ENCODE measurements around the gene ATAD3A. TPM values are rescaled to one million over a fixed set of nuclear protein-coding genes. Genes with fewer than 3 reads are reported as not detected.

ATAD3A gene
- total and polyA plus RNA-seq, 2 experiments from 2014 or later: 36.5 to 80.3 TPM

DNA sequence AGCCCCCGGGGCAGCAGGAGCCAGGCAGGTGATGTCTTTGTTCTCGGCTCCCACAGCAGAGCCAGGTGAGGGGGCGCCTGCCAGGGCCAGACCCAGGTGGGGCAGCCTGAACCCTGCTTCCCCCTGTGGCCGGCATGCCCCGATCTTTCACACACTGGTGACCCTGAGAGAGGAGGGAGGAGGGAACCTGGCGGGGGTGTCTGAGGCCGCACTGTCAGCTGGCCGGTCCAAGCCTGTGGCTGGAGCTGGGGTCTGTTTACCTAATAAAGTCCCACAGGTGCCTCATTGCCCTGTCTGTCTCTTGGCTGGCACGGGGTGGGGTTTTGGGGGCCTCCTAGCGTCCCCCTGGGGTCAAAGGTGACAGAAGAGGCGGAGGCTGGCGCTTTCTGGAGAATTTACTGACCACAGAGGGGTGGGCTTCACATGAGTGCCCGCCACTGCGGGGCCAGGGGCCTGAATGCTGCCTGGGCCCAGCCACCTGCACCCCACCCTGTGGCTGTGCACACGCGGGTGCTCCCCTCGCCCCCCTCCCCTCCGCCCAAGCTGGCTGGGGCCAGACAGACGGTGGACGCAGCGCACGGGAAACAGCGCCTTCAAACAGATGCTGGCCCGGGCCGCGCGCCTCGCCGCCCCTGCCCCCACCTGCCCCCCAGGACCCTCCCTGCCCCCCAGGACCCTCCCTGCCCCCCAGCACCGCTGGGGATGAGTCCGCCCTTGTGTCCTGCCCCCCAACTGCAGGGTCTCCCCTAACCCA lies 22.6 kb downstream of the ATAD3A start:
- Histone ChIP-seq H4K20me1 (replicated peaks; ENCODE audit: insufficient read depth) (no peaks in the 10 kb centered on the region; the same call in 1 of the 2 replicates), H3K27ac (ENCODE audit: low read depth) (no peak overlapping the region), H3K36me3 (ENCODE audit: insufficient read depth) (no peaks in the 10 kb centered on the region), H3K27me3 (ENCODE audit: insufficient read depth) (no peaks in the 10 kb centered on the region), H3K79me2 (replicated peaks; ENCODE audit: insufficient read depth) (no peaks in the 10 kb centered on the region), H2AFZ (no peak overlapping the region), H3F3A (replicated peaks; ENCODE audit: low read depth) (peaks cover 10% of the 10 kb centered on the region), H3K4me3 (no peak overlapping the region), H3K9me2 (ENCODE audit: insufficient read depth) (no peaks in the 10 kb centered on the region), H3K4me2 (no peak overlapping the region), H3K4me1 (ENCODE audit: insufficient read depth) (no peaks in the 10 kb centered on the region; the same call in 1 of the 2 replicates)
- H3K27me3 Mint-ChIP-seq (ENCODE audit: insufficient read depth, low read depth, poor library complexity): peaks cover 12% of the 10 kb centered on the region
- H3K4me1 Mint-ChIP-seq: peaks cover 5% of the 10 kb centered on the region
- H3K9me3 Mint-ChIP-seq: 0 out of 3 replicates have a peak, but pooled peaks cover 8% of the 10 kb centered on the region
- H3K36me3 Mint-ChIP-seq (ENCODE audit: low read depth): peaks cover 26% of the 10 kb centered on the region
- no peak for TF ChIP-seq ZNF462 (CRISPR knock-in tag; IDR thresholded peaks at IDR 0.05)
- TF ChIP-seq STAT1 (IDR thresholded peaks at IDR 0.05; ENCODE audit: unreplicated experiment): no peak
- TF ChIP-seq ZNF331 (CRISPR knock-in tag; IDR thresholded peaks at IDR 0.05; ENCODE audit: low read depth): no peak
- TF ChIP-seq CREB1 (CRISPR knock-in tag; IDR thresholded peaks at IDR 0.05; ENCODE audit: low read depth): no peak
- TF ChIP-seq ETS1 (IDR thresholded peaks at IDR 0.05): no peak
- no peak for TF ChIP-seq ZNF114 (CRISPR knock-in tag; IDR thresholded peaks at IDR 0.05)
- TF ChIP-seq, protein P1, sequence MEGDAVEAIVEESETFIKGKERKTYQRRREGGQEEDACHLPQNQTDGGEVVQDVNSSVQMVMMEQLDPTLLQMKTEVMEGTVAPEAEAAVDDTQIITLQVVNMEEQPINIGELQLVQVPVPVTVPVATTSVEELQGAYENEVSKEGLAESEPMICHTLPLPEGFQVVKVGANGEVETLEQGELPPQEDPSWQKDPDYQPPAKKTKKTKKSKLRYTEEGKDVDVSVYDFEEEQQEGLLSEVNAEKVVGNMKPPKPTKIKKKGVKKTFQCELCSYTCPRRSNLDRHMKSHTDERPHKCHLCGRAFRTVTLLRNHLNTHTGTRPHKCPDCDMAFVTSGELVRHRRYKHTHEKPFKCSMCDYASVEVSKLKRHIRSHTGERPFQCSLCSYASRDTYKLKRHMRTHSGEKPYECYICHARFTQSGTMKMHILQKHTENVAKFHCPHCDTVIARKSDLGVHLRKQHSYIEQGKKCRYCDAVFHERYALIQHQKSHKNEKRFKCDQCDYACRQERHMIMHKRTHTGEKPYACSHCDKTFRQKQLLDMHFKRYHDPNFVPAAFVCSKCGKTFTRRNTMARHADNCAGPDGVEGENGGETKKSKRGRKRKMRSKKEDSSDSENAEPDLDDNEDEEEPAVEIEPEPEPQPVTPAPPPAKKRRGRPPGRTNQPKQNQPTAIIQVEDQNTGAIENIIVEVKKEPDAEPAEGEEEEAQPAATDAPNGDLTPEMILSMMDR (conservative IDR thresholded peaks at IDR 0.05; ENCODE audit: low read depth in 2 of 2): no peak
- no peak for TF ChIP-seq POLR2AphosphoS5 (IDR thresholded peaks at IDR 0.05; ENCODE audit: low read depth)
- TF ChIP-seq, protein P2, sequence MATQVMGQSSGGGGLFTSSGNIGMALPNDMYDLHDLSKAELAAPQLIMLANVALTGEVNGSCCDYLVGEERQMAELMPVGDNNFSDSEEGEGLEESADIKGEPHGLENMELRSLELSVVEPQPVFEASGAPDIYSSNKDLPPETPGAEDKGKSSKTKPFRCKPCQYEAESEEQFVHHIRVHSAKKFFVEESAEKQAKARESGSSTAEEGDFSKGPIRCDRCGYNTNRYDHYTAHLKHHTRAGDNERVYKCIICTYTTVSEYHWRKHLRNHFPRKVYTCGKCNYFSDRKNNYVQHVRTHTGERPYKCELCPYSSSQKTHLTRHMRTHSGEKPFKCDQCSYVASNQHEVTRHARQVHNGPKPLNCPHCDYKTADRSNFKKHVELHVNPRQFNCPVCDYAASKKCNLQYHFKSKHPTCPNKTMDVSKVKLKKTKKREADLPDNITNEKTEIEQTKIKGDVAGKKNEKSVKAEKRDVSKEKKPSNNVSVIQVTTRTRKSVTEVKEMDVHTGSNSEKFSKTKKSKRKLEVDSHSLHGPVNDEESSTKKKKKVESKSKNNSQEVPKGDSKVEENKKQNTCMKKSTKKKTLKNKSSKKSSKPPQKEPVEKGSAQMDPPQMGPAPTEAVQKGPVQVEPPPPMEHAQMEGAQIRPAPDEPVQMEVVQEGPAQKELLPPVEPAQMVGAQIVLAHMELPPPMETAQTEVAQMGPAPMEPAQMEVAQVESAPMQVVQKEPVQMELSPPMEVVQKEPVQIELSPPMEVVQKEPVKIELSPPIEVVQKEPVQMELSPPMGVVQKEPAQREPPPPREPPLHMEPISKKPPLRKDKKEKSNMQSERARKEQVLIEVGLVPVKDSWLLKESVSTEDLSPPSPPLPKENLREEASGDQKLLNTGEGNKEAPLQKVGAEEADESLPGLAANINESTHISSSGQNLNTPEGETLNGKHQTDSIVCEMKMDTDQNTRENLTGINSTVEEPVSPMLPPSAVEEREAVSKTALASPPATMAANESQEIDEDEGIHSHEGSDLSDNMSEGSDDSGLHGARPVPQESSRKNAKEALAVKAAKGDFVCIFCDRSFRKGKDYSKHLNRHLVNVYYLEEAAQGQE (IDR thresholded peaks at IDR 0.05; ENCODE audit: unreplicated experiment): no peak
- TF ChIP-seq EZH2 (IDR thresholded peaks at IDR 0.05; ENCODE audit: low read depth, unreplicated experiment): no peak
- TF ChIP-seq JUNB (IDR thresholded peaks at IDR 0.05; ENCODE audit: unreplicated experiment): no peak
- TF ChIP-seq EZH2phosphoT487 (IDR thresholded peaks at IDR 0.05; ENCODE audit: unreplicated experiment): no peak
- TF ChIP-seq NANOG (IDR thresholded peaks at IDR 0.05; ENCODE audit: borderline replicate concordance): no peak
- no peak overlapping the region for H3K4me3 Mint-ChIP-seq
- H3K27ac Mint-ChIP-seq: no peak overlapping the region
- ATAC-seq (no peak), DNase-seq (ENCODE audit: low spot score) (no peak)

All from GM23338 (cell line).